ENCODE data around the gene TMPRSS4.

GRCh38 chr11:118170231-118170630 is 93.4 kb downstream of the TMPRSS4 start:
- no peak for TF ChIP-seq POLR2AphosphoS5 (IDR thresholded peaks at IDR 0.05; ENCODE audit: low read depth)
- TF ChIP-seq CTCF (conservative IDR thresholded peaks at IDR 0.05; ENCODE audit: low read depth in 2 of 2): no peak
- no peak for TF ChIP-seq ZNF331 (CRISPR knock-in tag; IDR thresholded peaks at IDR 0.05; ENCODE audit: low read depth)
- TF ChIP-seq CREB1 (CRISPR knock-in tag; IDR thresholded peaks at IDR 0.05; ENCODE audit: low read depth): no peak
- TF ChIP-seq EZH2 (IDR thresholded peaks at IDR 0.05; ENCODE audit: low read depth, unreplicated experiment): no peak
- no peak for TF ChIP-seq EZH2phosphoT487 (IDR thresholded peaks at IDR 0.05; ENCODE audit: unreplicated experiment)
- no peak for TF ChIP-seq ZNF114 (CRISPR knock-in tag; IDR thresholded peaks at IDR 0.05)
- no peak for TF ChIP-seq ETS1 (IDR thresholded peaks at IDR 0.05)
- TF ChIP-seq STAT1 (IDR thresholded peaks at IDR 0.05; ENCODE audit: unreplicated experiment): no peak
- TF ChIP-seq REST (IDR thresholded peaks at IDR 0.05; ENCODE audit: unreplicated experiment): no peak
